HEK293 (cell line): ENCODE data around the gene CCDC92.
A peak's percentile ranks its signal among the peaks of the same experiment; 100 is the strongest.

ENCODE experiments used
- CTCF ChIA-PET: fragments of 350-600 bp; formaldehyde crosslinking; extraction: SDS; loops from one replicate; lab custom pipeline; 2021; ENCODE audit warnings: antibody characterized with exemption; lab: Yijun Ruan, JAX
- POLR2A ChIA-PET: fragments of 300-600 bp; formaldehyde crosslinking; extraction: SDS; loops from one replicate; lab custom pipeline; 2020; ENCODE audit warnings: antibody characterized with exemption, inconsistent platforms; lab: Yijun Ruan, JAX
- H3K27ac ChIP-seq: fragments of 200-500 bp; sonication (Bioruptor generic); 2 replicates; pipeline ENCODE4 v1.5.1; 2014; ENCODE audit warnings: low read depth, low read length, control low read depth, inconsistent platforms; ENCODE audit errors: extremely low read depth
- H3K36me3 ChIP-seq, 2 experiments: fragments of 200-500 bp in 1 of 2; sonication (Bioruptor generic) in 1 of 2; 1 replicate in 1 of 2; 2 replicates in 1 of 2; pipeline ENCODE4 v1.5.1; 2014 to 2017; ENCODE audit warnings: inconsistent platforms in 2 of 2, low read length in 2 of 2; ENCODE audit not compliant: control insufficient read depth in 2 of 2, insufficient read depth in 1 of 2
- H3K4me1 ChIP-seq: fragments of 200-500 bp; sonication (Bioruptor generic); 2 replicates; pipeline ENCODE4 v1.5.1; 2014; ENCODE audit warnings: mild to moderate bottlenecking, low read length, inconsistent platforms; ENCODE audit not compliant: control insufficient read depth, insufficient read depth
- H3K4me3 ChIP-seq: 2 replicates; pipeline ENCODE4 v1.5.1; 2011; ENCODE audit warnings: low read depth, mild to moderate bottlenecking, control low read depth, low read length, moderate library complexity
- H3K9me3 ChIP-seq: fragments of 200-500 bp; sonication (Bioruptor generic); 2 replicates; pipeline ENCODE4 v1.5.1; 2014; ENCODE audit warnings: low read depth, low read length, inconsistent platforms; ENCODE audit not compliant: control insufficient read depth, insufficient read depth
- BCL11B ChIP-seq: fragments of 450-650 bp; formaldehyde crosslinking; IDR thresholded peaks from 2 replicates; pipeline ENCODE4 v1.5.1; 2016; ENCODE audit warnings: low read depth, missing biosample characterization, missing genetic modification characterization
- GLIS1 ChIP-seq: fragments of 450-650 bp; formaldehyde crosslinking; IDR thresholded peaks from 2 replicates; pipeline ENCODE4 v1.5.1; 2016; ENCODE audit warnings: missing biosample characterization, missing genetic modification characterization
- GLIS2 ChIP-seq: fragments of 450-650 bp; formaldehyde crosslinking; IDR thresholded peaks from 2 replicates; pipeline ENCODE4 v1.5.1; 2016; ENCODE audit warnings: missing biosample characterization, missing genetic modification characterization
- HIC1 ChIP-seq: fragments of 450-650 bp; formaldehyde crosslinking; IDR thresholded peaks from 2 replicates; pipeline ENCODE4 v1.5.1; 2016; ENCODE audit warnings: missing biosample characterization, missing genetic modification characterization
- MZF1 ChIP-seq: fragments of 450-650 bp; formaldehyde crosslinking; IDR thresholded peaks from 2 replicates; pipeline ENCODE4 v1.5.1; 2017; ENCODE audit warnings: missing biosample characterization, missing genetic modification characterization, borderline replicate concordance
- WT1 ChIP-seq: fragments of 450-650 bp; formaldehyde crosslinking; IDR thresholded peaks from 2 replicates; pipeline ENCODE4 v1.5.1; 2016; ENCODE audit warnings: missing biosample characterization, missing genetic modification characterization
- ZBTB17 ChIP-seq: fragments of 450-650 bp; formaldehyde crosslinking; IDR thresholded peaks from 2 replicates; pipeline ENCODE4 v1.5.1; 2016; ENCODE audit warnings: missing biosample characterization, missing genetic modification characterization
- ZBTB48 ChIP-seq: fragments of 450-650 bp; formaldehyde crosslinking; IDR thresholded peaks from 2 replicates; pipeline ENCODE4 v1.5.1; 2016; ENCODE audit warnings: missing biosample characterization, missing genetic modification characterization
- ZIC2 ChIP-seq: fragments of 450-650 bp; formaldehyde crosslinking; IDR thresholded peaks from 2 replicates; pipeline ENCODE4 v1.5.1; 2016; ENCODE audit warnings: missing biosample characterization, missing genetic modification characterization
- ZNF140 ChIP-seq: fragments of 450-650 bp; formaldehyde crosslinking; IDR thresholded peaks from 2 replicates; pipeline ENCODE4 v1.5.1; 2016; ENCODE audit warnings: missing biosample characterization, missing genetic modification characterization
- ZNF433 ChIP-seq: fragments of 450-650 bp; formaldehyde crosslinking; IDR thresholded peaks from 2 replicates; pipeline ENCODE4 v1.5.1; 2016; ENCODE audit warnings: missing biosample characterization, missing genetic modification characterization, low read depth
- ZNF488 ChIP-seq: fragments of 450-650 bp; formaldehyde crosslinking; IDR thresholded peaks from 2 replicates; pipeline ENCODE4 v1.5.1; 2016; ENCODE audit warnings: missing biosample characterization, missing genetic modification characterization
- ZNF518A ChIP-seq: fragments of 450-650 bp; formaldehyde crosslinking; conservative IDR thresholded peaks from 2 replicates; pipeline ENCODE4 v1.5.1; 2016; ENCODE audit warnings: low read depth, missing biosample characterization, missing genetic modification characterization
- ZNF580 ChIP-seq: fragments of 450-650 bp; formaldehyde crosslinking; IDR thresholded peaks from 2 replicates; pipeline ENCODE4 v1.5.1; 2016; ENCODE audit warnings: missing biosample characterization, missing genetic modification characterization
- ZNF645 ChIP-seq: fragments of 450-650 bp; formaldehyde crosslinking; IDR thresholded peaks from 2 replicates; pipeline ENCODE4; 2016; ENCODE audit warnings: missing biosample characterization, missing genetic modification characterization
- ZNF76 ChIP-seq: fragments of 450-650 bp; formaldehyde crosslinking; IDR thresholded peaks from 2 replicates; pipeline ENCODE4; 2016; ENCODE audit warnings: low read depth, missing biosample characterization, missing genetic modification characterization, borderline replicate concordance
- ZNF791 ChIP-seq: fragments of 450-650 bp; formaldehyde crosslinking; IDR thresholded peaks from 2 replicates; pipeline ENCODE4 v1.5.1; 2016; ENCODE audit warnings: missing biosample characterization, missing genetic modification characterization
- ZNF792 ChIP-seq: fragments of 450-650 bp; formaldehyde crosslinking; IDR thresholded peaks from 2 replicates; pipeline ENCODE4 v1.5.1; 2016; ENCODE audit warnings: missing biosample characterization, missing genetic modification characterization
- ZNF837 ChIP-seq: fragments of 450-650 bp; formaldehyde crosslinking; IDR thresholded peaks from 2 replicates; pipeline ENCODE4 v1.5.1; 2016; ENCODE audit warnings: missing biosample characterization, missing genetic modification characterization
- ZSCAN4 ChIP-seq: fragments of 450-650 bp; formaldehyde crosslinking; IDR thresholded peaks from 2 replicates; pipeline ENCODE4 v1.5.1; 2017; ENCODE audit warnings: missing biosample characterization, missing genetic modification characterization

The CCDC92 gene

GRCh38 chr12:123892180-123892559 is 80.5 kb downstream of the CCDC92 start (continued):
- TF ChIP-seq ZNF518A (tag by site-specific recombination) (no peak), ZNF580 (tag by site-specific recombination) (no peak)
- TF ChIP-seq, all 188 proteins: peak for 0

- Histone ChIP-seq H3K27ac (no peak overlapping the region), H3K36me3 (no peaks in the 10 kb centered on the region), H3K9me3 (no peaks in the 10 kb centered on the region)
- peak; percentile 88 for TF ChIP-seq ZIC2 (tag by site-specific recombination)
- peak; percentile 60 for TF ChIP-seq ZBTB48 (tag by site-specific recombination)
- no peak for TF ChIP-seq BCL11B (tag by site-specific recombination)
- TF ChIP-seq ZSCAN4 (tag by site-specific recombination) = no peak
- no peak for TF ChIP-seq ZNF837 (tag by site-specific recombination)
- TF ChIP-seq ZNF76 (tag by site-specific recombination) = no peak
- no peak for TF ChIP-seq HIC1 (tag by site-specific recombination)
- TF ChIP-seq WT1 (tag by site-specific recombination) = 0 out of 2 replicates have a peak, but pooled peaks have one; percentile 43
- TF ChIP-seq ZNF140 (tag by site-specific recombination) = no peak
- 0 out of 2 replicates have a peak, but pooled peaks have one; percentile 10 for TF ChIP-seq GLIS2
- no peak for TF ChIP-seq ZNF792
- no peak for TF ChIP-seq ZNF488
- no peak for TF ChIP-seq ZNF433
- TF ChIP-seq ZNF580 (tag by site-specific recombination) = no peak
- TF ChIP-seq ZNF791 (tag by site-specific recombination) = no peak
- no peak for TF ChIP-seq MZF1 (tag by site-specific recombination)
- 0 out of 2 replicates have a peak, but pooled peaks have one; percentile 14 for TF ChIP-seq ZBTB17
- TF ChIP-seq GLIS1 (tag by site-specific recombination) = peak; percentile 71
- no peak for TF ChIP-seq ZNF645 (tag by site-specific recombination)
- TF ChIP-seq, all 188 proteins: peak for 6
- ChIA-PET POLR2A (no interaction called here), CTCF (interaction anchor here (0.6 to 1.4 kb wide), 3 partner anchors 12 to 41 kb away, joined by 4 to 5 read pairs (median 4); no protein-coding TSS in a partner anchor)
- Histone ChIP-seq H3K4me3 (no peak overlapping the region), H3K4me1 (no peaks in the 10 kb centered on the region)
Observed at GRCh38 chr12:123891516-123892179, 81.0 kb downstream of the CCDC92 start.
